GM21717 (cell line): Measurements from ENCODE around the gene COL4A5.
"Not testable (repeated sequence)": the region's sequence is repeated elsewhere in the genome, so short reads cannot be mapped to it uniquely, and the experiment has no call there.

ENCODE experiments used
- ATAC-seq: cut with Tn5 transposase; IDR thresholded peaks from one replicate; pipeline ENCODE4 v1.9.1; 2021; ENCODE audit warnings: mild to moderate bottlenecking, moderate library complexity; ENCODE audit not compliant: unreplicated experiment

Gene COL4A5

GRCh38 chrX:108439426-108439942 lies at the start of gene COL4A5:
Gene COL4A5 (plus strand): TSS chrX:108439838. CDS start chrX:108440126, 288 bp downstream.
- ATAC-seq = no peak

GRCh38 chrX:108390976-108391717 lies 48.5 kb upstream of the COL4A5 start:
- ATAC-seq = not testable (repeated sequence)

- no peak for ATAC-seq
These were observed 43.3 kb upstream of the COL4A5 start for GRCh38 chrX:108396188-108396891.

GRCh38 chrX:108396986-108397385 lies 42.7 kb upstream of the COL4A5 start:
- no peak for ATAC-seq

- no peak for ATAC-seq
These were observed 41.8 kb upstream of the COL4A5 start for GRCh38 chrX:108397627-108398391.

DNA sequence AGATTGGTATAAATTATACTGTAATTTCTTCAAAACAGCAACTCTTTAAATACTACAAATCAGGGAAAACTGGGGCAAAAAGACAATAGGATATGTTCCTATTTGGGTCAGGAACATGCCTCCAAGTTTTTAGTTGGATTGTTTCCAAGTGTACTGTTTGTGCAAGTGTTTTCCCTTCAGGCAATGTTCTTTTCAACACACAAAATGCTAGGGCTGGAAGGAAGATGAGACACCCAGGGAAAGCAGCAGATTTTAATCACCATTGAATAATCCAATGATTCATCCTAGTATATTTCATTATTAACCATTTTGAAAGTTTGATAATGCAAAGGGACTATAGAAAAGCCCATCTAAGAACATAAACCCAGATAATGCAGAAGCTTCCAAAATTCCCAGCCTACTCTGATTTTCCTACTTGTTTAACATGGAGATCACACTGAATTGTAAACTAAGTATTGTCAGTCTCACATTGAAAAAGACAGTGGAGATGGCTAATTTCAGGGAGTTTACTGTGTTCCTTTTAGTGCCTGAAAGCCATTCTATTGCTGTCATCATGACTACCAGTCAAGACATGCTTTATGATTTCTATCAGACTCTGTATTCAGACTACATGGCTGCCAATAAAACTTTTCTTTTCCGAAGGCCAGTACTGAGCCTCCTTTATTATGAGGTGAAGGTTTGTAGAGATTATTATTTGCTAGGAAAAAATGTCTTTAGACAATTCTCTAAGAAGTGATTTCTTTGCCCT lies 40.0 kb upstream of the COL4A5 start:
- no peak for ATAC-seq

GRCh38 chrX:108412783-108413182 lies 26.9 kb upstream of the COL4A5 start:
- no peak for ATAC-seq

DNA sequence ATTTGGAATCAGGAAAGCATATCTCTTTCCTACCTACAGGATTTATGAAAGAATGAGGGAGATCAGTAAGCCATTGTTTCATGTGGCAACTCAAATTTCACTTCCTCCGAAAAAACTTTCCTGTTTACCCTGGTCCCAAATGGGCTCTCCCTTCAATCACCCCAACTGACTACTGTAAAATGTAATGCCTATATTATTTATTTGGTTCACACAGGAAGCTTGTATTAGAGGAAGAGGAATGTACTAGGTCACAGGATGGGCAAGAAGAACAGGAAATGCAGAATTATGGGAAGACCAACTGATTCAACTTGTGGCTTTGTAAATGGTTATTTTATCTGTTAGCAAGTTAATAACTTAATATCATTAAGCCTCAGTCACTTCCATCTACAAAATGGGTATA lies 24.5 kb upstream of the COL4A5 start:
- no peak for ATAC-seq

GRCh38 chrX:108415891-108416290 lies 23.7 kb upstream of the COL4A5 start:
- ATAC-seq = no peak

GRCh38 chrX:108417257-108417656 lies 22.4 kb upstream of the COL4A5 start:
- no peak for ATAC-seq

- no peak for ATAC-seq
These were observed 20.2 kb upstream of the COL4A5 start for GRCh38 chrX:108419401-108419800.

- no peak for ATAC-seq
These were observed 19.2 kb upstream of the COL4A5 start for GRCh38 chrX:108420481-108420880.

GRCh38 chrX:108426262-108426661 lies 13.4 kb upstream of the COL4A5 start:
- ATAC-seq = no peak

DNA sequence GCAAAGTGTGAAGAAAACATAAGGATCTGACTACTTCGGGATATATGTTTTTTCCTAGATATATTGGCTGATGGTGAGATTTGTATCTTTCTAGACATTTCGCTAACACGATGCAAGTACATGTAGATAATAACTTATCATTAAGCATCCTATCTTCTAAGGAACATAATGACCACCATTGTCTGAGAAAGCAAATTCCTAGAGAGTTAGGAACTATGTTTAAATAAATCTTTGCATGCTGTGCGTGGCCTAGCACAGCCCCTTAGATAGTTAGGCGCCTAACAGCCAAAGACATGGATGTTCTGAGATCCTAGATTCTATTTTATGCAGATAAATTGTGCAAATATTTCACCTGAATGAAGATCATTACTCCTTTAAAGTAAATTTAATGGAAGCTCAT lies 4.4 kb upstream of the COL4A5 start:
- no peak for ATAC-seq

GRCh38 chrX:108437349-108438109 lies 2.1 kb upstream of the COL4A5 start:
- no peak for ATAC-seq

GRCh38 chrX:108438110-108438623 lies 1.5 kb upstream of the COL4A5 start, which contains the start of gene COL4A6:
Gene COL4A6 (minus strand): TSS chrX:108438422. CDS start chrX:108438196, 226 bp downstream.
- ATAC-seq = no peak

- no peak for ATAC-seq
These were observed 491 bp downstream of the COL4A5 start for GRCh38 chrX:108439961-108440696.

DNA sequence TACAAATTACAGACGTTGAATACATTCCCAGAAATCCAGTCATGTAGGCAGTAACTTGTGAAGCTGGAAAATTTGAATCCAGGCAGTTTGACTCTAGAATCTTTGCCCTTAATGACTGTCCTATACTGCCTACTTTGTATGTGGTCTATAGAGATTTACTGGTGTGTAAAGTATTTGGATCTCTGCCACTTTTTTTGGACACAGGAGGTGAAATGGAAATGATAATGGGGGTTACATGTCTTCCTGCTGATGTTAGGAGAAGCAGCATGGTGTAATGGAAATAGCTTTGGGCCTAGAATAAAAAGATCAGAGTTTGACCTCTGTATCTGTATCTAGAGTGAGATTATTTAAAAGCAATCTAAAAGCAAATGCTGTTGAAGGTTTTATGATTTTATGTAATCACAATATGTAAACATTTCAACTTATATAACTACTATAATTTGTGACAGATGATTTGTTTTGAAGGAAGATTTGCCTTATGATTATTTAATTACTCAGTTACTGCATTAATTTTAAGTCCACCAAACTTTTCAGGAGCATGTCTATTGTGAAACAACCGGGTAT lies 3.3 kb downstream of the COL4A5 start:
- ATAC-seq = no peak

DNA sequence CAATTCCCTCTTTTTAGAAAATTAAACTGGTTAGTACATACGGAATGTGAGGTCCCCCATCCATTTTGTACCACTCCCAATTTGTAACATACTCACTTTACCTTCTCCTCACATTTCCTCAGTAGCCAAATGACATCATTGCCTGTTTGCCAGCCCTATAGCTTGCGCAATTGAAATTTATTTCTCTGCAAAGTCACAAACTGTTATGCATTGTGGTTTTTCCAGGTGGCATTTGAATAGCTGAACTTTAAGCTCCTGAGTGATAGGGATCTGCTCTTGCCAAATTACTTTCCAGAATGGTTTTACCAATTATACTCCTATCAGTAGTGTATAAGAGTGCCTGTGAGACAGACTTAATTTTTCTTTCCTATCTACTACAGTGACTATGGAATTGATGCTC lies 7.7 kb downstream of the COL4A5 start:
- no peak for ATAC-seq
